ENCODE measurements around the gene AFF4.
A peak's percentile ranks its signal among the peaks of the same experiment; 100 is the strongest.
"Not testable (repeated sequence)": the region's sequence is repeated elsewhere in the genome, so short reads cannot be mapped to it uniquely, and the experiment has no call there.

The AFF4 gene

GRCh38 chr5:132887283-132887682 is 76.2 kb downstream of the AFF4 start:
- DNase-seq, result no peak

- DNase-seq, result no peak
Measured at GRCh38 chr5:132886064-132886823, 77.2 kb downstream of the AFF4 start.

- no peak for DNase-seq
Measured at GRCh38 chr5:132884548-132884947, 78.9 kb downstream of the AFF4 start.

GRCh38 chr5:132883261-132883834 is 80.1 kb downstream of the AFF4 start:
- DNase-seq, result no peak

GRCh38 chr5:132877938-132878337 is 85.5 kb downstream of the AFF4 start:
- DNase-seq, result no peak

- DNase-seq, result no peak
Measured at GRCh38 chr5:132877466-132877865, 86.0 kb downstream of the AFF4 start.

- no peak for DNase-seq
Measured at GRCh38 chr5:132876020-132876759, 87.2 kb downstream of the AFF4 start.

GRCh38 chr5:132873930-132874271 is 89.5 kb downstream of the AFF4 start:
- no peak for DNase-seq

- DNase-seq, result no peak
Measured at GRCh38 chr5:132873119-132873929, 90.1 kb downstream of the AFF4 start, which contains the start of gene LEAP2. Gene LEAP2 (plus strand): TSS chr5:132873668. CDS start chr5:132873695, 27 bp downstream.

- no peak for DNase-seq
Measured at GRCh38 chr5:132872788-132873118, 90.7 kb downstream of the AFF4 start.

- no peak for DNase-seq
Measured at GRCh38 chr5:132871459-132872284, 91.8 kb downstream of the AFF4 start.

- no peak for DNase-seq
Measured at GRCh38 chr5:132870801-132871200, 92.6 kb downstream of the AFF4 start.

GRCh38 chr5:132868754-132869153 is 94.7 kb downstream of the AFF4 start:
- no peak for DNase-seq

- no peak for DNase-seq
Measured at GRCh38 chr5:132867046-132867451, 96.4 kb downstream of the AFF4 start.

- peak; percentile 85 for DNase-seq
Measured at GRCh38 chr5:132866342-132867045, 96.9 kb downstream of the AFF4 start, which contains the start of the genes GDF9 and UQCRQ. Gene GDF9 (minus strand): TSS chr5:132866469. CDS start chr5:132864533, 1,936 bp downstream. Gene UQCRQ (plus strand): TSS chr5:132866642. CDS start chr5:132866882, 240 bp downstream.

GRCh38 chr5:132865668-132866341 is 97.6 kb downstream of the AFF4 start:
- DNase-seq, result no peak

GRCh38 chr5:132860742-132861141 is 102.7 kb downstream of the AFF4 start:
- no peak for DNase-seq

- no peak for DNase-seq
Measured at GRCh38 chr5:132859889-132860437, 103.5 kb downstream of the AFF4 start.

GRCh38 chr5:132856011-132856410 is 107.4 kb downstream of the AFF4 start:
- no peak for DNase-seq

GRCh38 chr5:132854992-132855391 is 108.4 kb downstream of the AFF4 start:
- not testable (repeated sequence) for DNase-seq
